ENCODE measurements around the gene GATAD2B.
A peak's percentile ranks its signal among the peaks of the same experiment; 100 is the strongest.

GATAD2B gene

DNA sequence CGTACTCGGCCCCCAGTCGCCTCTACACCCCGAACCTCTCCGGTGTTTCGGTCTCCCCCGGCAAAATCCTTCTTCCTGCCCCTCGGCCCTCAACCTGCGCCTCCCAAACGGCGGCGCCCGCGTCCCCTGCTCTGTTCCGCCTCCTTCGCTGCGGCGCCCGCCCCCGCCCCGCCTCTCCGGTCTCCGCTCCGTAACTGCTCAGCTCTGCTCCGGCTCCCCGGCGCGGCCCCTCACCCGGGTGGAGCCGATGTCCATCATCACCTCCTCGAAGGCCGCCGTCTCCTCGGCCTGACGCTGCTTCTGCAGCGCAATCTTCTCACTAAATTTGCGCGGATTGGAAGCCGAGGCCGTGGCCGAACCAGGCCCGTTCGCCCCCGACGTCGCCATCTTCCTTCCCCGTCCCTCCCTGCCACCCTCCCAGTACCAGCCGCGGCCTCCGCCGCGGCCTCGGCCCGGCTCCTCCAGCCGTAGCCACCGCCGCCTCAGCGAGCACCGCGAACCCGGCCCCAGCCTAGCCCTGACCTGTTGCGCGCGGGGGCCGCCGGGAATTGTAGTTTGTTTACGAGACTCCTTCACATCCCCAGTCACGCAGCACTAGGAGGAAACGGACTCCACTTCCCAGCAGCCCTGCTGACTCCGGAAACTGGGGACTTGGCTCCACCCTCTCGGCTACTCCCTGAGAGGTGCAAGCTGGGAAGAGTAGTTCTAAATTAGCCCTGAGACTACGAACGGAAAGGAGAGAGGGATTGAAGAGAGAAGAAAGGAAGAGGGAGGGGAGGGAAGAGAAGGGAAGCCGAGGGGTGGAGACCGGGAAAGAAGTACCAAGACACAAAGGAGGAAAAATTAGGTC, 35.6 kb upstream of the GATAD2B start, which contains the start of gene CRTC2 (continued):
- peak; percentile 45 for TF ChIP-seq ZNF18 (tag by site-specific recombination; IDR thresholded peaks at IDR 0.05)
- TF ChIP-seq, protein P1, sequence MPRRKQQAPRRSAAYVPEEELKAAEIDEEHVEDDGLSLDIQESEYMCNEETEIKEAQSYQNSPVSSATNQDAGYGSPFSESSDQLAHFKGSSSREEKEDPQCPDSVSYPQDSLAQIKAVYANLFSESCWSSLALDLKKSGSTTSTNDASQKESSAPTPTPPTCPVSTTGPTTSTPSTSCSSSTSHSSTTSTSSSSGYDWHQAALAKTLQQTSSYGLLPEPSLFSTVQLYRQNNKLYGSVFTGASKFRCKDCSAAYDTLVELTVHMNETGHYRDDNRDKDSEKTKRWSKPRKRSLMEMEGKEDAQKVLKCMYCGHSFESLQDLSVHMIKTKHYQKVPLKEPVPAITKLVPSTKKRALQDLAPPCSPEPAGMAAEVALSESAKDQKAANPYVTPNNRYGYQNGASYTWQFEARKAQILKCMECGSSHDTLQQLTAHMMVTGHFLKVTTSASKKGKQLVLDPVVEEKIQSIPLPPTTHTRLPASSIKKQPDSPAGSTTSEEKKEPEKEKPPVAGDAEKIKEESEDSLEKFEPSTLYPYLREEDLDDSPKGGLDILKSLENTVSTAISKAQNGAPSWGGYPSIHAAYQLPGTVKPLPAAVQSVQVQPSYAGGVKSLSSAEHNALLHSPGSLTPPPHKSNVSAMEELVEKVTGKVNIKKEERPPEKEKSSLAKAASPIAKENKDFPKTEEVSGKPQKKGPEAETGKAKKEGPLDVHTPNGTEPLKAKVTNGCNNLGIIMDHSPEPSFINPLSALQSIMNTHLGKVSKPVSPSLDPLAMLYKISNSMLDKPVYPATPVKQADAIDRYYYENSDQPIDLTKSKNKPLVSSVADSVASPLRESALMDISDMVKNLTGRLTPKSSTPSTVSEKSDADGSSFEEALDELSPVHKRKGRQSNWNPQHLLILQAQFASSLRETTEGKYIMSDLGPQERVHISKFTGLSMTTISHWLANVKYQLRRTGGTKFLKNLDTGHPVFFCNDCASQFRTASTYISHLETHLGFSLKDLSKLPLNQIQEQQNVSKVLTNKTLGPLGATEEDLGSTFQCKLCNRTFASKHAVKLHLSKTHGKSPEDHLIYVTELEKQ (tag by site-specific recombination; IDR thresholded peaks at IDR 0.05; ENCODE audit: borderline replicate concordance): peak; percentile 41; the same call in 1 of the 2 replicates
- no peak for TF ChIP-seq ZNF529 (tag by site-specific recombination; IDR thresholded peaks at IDR 0.05; ENCODE audit: insufficient replicate concordance)
- TF ChIP-seq, protein P2, sequence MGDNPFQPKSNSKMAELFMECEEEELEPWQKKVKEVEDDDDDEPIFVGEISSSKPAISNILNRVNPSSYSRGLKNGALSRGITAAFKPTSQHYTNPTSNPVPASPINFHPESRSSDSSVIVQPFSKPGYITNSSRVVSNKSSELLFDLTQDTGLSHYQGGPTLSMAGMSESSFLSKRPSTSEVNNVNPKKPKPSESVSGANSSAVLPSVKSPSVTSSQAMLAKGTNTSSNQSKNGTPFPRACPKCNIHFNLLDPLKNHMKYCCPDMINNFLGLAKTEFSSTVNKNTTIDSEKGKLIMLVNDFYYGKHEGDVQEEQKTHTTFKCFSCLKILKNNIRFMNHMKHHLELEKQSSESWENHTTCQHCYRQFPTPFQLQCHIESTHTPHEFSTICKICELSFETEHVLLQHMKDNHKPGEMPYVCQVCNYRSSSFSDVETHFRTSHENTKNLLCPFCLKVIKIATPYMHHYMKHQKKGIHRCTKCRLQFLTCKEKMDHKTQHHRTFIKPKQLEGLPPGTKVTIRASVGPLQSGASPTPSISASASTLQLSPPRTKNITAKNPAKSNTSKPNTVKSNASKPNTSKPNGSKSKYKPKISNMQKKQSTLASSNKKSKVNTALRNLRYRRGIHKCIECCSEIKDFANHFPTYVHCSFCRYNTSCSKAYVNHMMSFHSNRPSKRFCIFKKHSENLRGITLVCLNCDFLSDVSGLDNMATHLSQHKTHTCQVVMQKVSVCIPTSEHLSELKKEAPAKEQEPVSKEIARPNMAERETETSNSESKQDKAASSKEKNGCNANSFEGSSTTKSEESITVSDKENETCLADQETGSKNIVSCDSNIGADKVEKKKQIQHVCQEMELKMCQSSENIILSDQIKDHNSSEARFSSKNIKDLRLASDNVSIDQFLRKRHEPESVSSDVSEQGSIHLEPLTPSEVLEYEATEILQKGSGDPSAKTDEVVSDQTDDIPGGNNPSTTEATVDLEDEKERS (tag by site-specific recombination; IDR thresholded peaks at IDR 0.05): no peak
- peak; percentile 98 for TF ChIP-seq ZBTB20 (tag by site-specific recombination; IDR thresholded peaks at IDR 0.05)
- peak; percentile 94 for TF ChIP-seq ZNF335 (tag by site-specific recombination; conservative IDR thresholded peaks at IDR 0.05)
- 0 out of 2 replicates have a peak, but pooled peaks have one; percentile 53 for TF ChIP-seq ZNF777 (tag by site-specific recombination; IDR thresholded peaks at IDR 0.05; ENCODE audit: borderline replicate concordance)
- no peak for TF ChIP-seq ZNF555 (tag by site-specific recombination; conservative IDR thresholded peaks at IDR 0.05)
- TF ChIP-seq ZNF518A (tag by site-specific recombination; conservative IDR thresholded peaks at IDR 0.05; ENCODE audit: low read depth): peak; percentile 44; the same call in 1 of the 2 replicates
- TF ChIP-seq OSR2 (tag by site-specific recombination; IDR thresholded peaks at IDR 0.05): no peak; the same call in 1 of the 2 replicates
- TF ChIP-seq ZBTB10 (tag by site-specific recombination; IDR thresholded peaks at IDR 0.05): peak; percentile 74
- no peak for TF ChIP-seq ZNF248 (tag by site-specific recombination; IDR thresholded peaks at IDR 0.05)
- TF ChIP-seq SP7 (tag by site-specific recombination; IDR thresholded peaks at IDR 0.05): peak; percentile 67; the same call in 1 of the 2 replicates
- TF ChIP-seq ZNF549 (tag by site-specific recombination; IDR thresholded peaks at IDR 0.05): no peak
- TF ChIP-seq ZBTB7A (tag by site-specific recombination; IDR thresholded peaks at IDR 0.05; ENCODE audit: low read depth): 0 out of 2 replicates have a peak, but pooled peaks have one; percentile 41
- no peak for TF ChIP-seq HOXD13 (CRISPR knock-in tag; IDR thresholded peaks at IDR 0.05; ENCODE audit: borderline replicate concordance)
- TF ChIP-seq, protein P3, sequence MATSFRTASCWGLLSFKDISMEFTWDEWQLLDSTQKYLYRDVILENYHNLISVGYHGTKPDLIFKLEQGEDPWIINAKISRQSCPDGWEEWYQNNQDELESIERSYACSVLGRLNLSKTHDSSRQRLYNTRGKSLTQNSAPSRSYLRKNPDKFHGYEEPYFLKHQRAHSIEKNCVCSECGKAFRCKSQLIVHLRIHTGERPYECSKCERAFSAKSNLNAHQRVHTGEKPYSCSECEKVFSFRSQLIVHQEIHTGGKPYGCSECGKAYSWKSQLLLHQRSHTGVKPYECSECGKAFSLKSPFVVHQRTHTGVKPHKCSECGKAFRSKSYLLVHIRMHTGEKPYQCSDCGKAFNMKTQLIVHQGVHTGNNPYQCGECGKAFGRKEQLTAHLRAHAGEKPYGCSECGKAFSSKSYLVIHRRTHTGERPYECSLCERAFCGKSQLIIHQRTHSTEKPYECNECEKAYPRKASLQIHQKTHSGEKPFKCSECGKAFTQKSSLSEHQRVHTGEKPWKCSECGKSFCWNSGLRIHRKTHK (tag by site-specific recombination; IDR thresholded peaks at IDR 0.05): no peak
- peak; percentile 84 for TF ChIP-seq KLF1 (tag by site-specific recombination; IDR thresholded peaks at IDR 0.05)
